Endothelial cell of umbilical vein (primary cell): ENCODE measurements around the gene LGMN. TPM values are rescaled to one million over a fixed set of nuclear protein-coding genes. Genes with fewer than 3 reads are reported as not detected.

Source experiments
- BruUV-seq: library from RNA; stranded (reverse); fragments of 400-500 nt; replicated peaks from 2 replicates; lab custom pipeline; 2021; lab: Mats Ljungman, UMichigan
- CTCF ChIA-PET: fragments of 300-600, 350-600 bp; sonication (Branson Sonifier 250); formaldehyde crosslinking; loops from one replicate; lab custom pipeline; 2021; ENCODE audit warnings: antibody characterized with exemption, inconsistent platforms; lab: Charles Lee
- POLR2A ChIA-PET: fragments of 300-600, 350-600 bp; sonication (Branson Sonifier 250); formaldehyde crosslinking; loops from one replicate; lab custom pipeline; 2021; ENCODE audit warnings: antibody characterized with exemption, inconsistent platforms; lab: Charles Lee
- DNase-seq: peaks from one replicate; pipeline ENCODE4 v3.0.0-alpha.2; 2011; ENCODE audit warnings: low read depth, low spot score
- FAIRE-seq: peaks from 2 replicates; lab custom pipeline; 2011; peaks lifted over from hg19 to GRCh38; lab: Jason Lieb, UNC
- H2AFZ ChIP-seq: 2 replicates; pipeline ENCODE4 v1.6.0; 2012; ENCODE audit warnings: low read depth, low read length, control low read depth, inconsistent platforms
- H3K27ac ChIP-seq: 2 replicates; pipeline ENCODE4 v1.5.1; 2011; ENCODE audit warnings: low read depth, mild to moderate bottlenecking, control low read depth, low read length, moderate library complexity; ENCODE audit not compliant: insufficient read depth
- H3K27me3 ChIP-seq, 2 experiments: 2 replicates each; pipeline versions ENCODE4 v1.6.0 to v1.6.1; 2011; ENCODE audit warnings: low read length in 2 of 2, mixed read lengths in 1 of 2; ENCODE audit not compliant: control insufficient read depth in 2 of 2, insufficient read depth in 2 of 2
- H3K36me3 ChIP-seq, 2 experiments: 2 replicates in 1 of 2; 3 replicates in 1 of 2; pipeline ENCODE4 v1.5.1; 2011; ENCODE audit warnings: low read length in 2 of 2, mild to moderate bottlenecking in 1 of 2, moderate library complexity in 1 of 2; ENCODE audit not compliant: control insufficient read depth in 2 of 2, insufficient read depth in 2 of 2; ENCODE audit errors: extremely low read depth in 1 of 2
- H3K4me1 ChIP-seq: 3 replicates; pipeline ENCODE4 v1.5.1; 2011; ENCODE audit warnings: mild to moderate bottlenecking, low read length; ENCODE audit not compliant: control insufficient read depth, insufficient read depth; ENCODE audit errors: extremely low read depth
- H3K4me2 ChIP-seq: 2 replicates; pipeline ENCODE4 v1.6.1; 2011; ENCODE audit warnings: low read length, control low read depth, mixed read lengths; ENCODE audit not compliant: insufficient read depth
- H3K4me3 ChIP-seq, 3 experiments: fragments of 200-600 bp in 1 of 3; sonication (generic), shearing (Covaris generic) in 1 of 3; replicated peaks in 1 of 3; 2 replicates each; pipeline ENCODE4 v1.5.1; 2011 to 2016; ENCODE audit warnings: control low read depth in 3 of 3, low read length in 3 of 3, mild to moderate bottlenecking in 2 of 3, inconsistent platforms in 1 of 3, low read depth in 1 of 3, moderate library complexity in 1 of 3; ENCODE audit not compliant: insufficient read depth in 1 of 3
- H3K79me2 ChIP-seq: 2 replicates; pipeline ENCODE4 v1.6.0; 2012; ENCODE audit warnings: low read length, inconsistent platforms; ENCODE audit not compliant: control insufficient read depth, insufficient read depth
- H3K9ac ChIP-seq: replicated peaks from 2 replicates; pipeline ENCODE3; 2011; ENCODE audit warnings: low read length, control low read depth; ENCODE audit not compliant: insufficient read depth; ENCODE audit errors: extremely low read depth
- H3K9me1 ChIP-seq: replicated peaks from 3 replicates; pipeline ENCODE4 v1.6.0; 2011; ENCODE audit warnings: mild to moderate bottlenecking, low read length; ENCODE audit not compliant: control insufficient read depth, insufficient read depth; ENCODE audit errors: extremely low read depth
- H3K9me3 ChIP-seq: replicated peaks from 2 replicates; pipeline ENCODE4 v1.5.1; 2012; ENCODE audit warnings: low read length, inconsistent platforms; ENCODE audit not compliant: control insufficient read depth, insufficient read depth
- H4K20me1 ChIP-seq: replicated peaks from 2 replicates; pipeline ENCODE3; 2011; ENCODE audit warnings: mild to moderate bottlenecking, low read length; ENCODE audit not compliant: control insufficient read depth, insufficient read depth; ENCODE audit errors: extremely low read depth
- FOS ChIP-seq: IDR thresholded peaks from 2 replicates; pipeline ENCODE4 v1.6.1; 2011; ENCODE audit warnings: mild to moderate bottlenecking, low read length, moderate library complexity, borderline replicate concordance; ENCODE audit not compliant: insufficient read depth
- JUN ChIP-seq: IDR thresholded peaks from 2 replicates; pipeline ENCODE4 v1.6.1; 2011; ENCODE audit warnings: borderline replicate concordance, low read depth; ENCODE audit not compliant: insufficient read length, insufficient read depth
- POLR2A ChIP-seq: IDR thresholded peaks from 2 replicates; pipeline ENCODE4 v1.6.1; 2012; ENCODE audit warnings: low read depth, mild to moderate bottlenecking, control low read depth, low read length
- POLR2AphosphoS5 ChIP-seq: IDR thresholded peaks from 2 replicates; pipeline ENCODE4 v1.6.1; 2012; ENCODE audit warnings: low read depth, mild to moderate bottlenecking, control low read depth, low read length, moderate library complexity; ENCODE audit not compliant: insufficient read depth
- dilution Hi-C: fragments of 300-500 bp; cut with MboI; formaldehyde crosslinking; loops from one replicate; pipeline ENCODE4 v1.15.0; 2019; ENCODE audit warnings: low sequenced_read_pairs; ENCODE audit not compliant: extremely low pct_ligation_motif_present
- intact Hi-C: fragments of 100-400 bp; cut with micrococcal nuclease; formaldehyde crosslinking; loops from one replicate; pipeline ENCODE4 v1.10.0; 2022
- polyA plus RNA-seq, 4 experiments: library from polyadenylated mRNA; depleted of rRNA in 3 of 4; stranded (reverse) in 3 of 4; unstranded in 1 of 4; fragments of >200 nt; gene quantifications; 2 replicates each; pipeline versions ENCODE4 v1.2.1 to v1.2.3, GENCODE V29; 2011 to 2012; ENCODE audit warnings: missing spikeins in 1 of 4
- total RNA-seq: library from RNA; stranded (reverse); gene quantifications from 2 replicates; pipeline ENCODE4 v1.2.3, GENCODE V29; 2021
- TF ChIP-seq, protein P1 (sequence below): IDR thresholded peaks from 2 replicates; pipeline ENCODE4 v1.6.1; 2011; ENCODE audit not compliant: insufficient read depth, insufficient read length
- TF ChIP-seq, protein P2 (sequence below), 2 donors: IDR thresholded peaks; 1 replicate in 1 of 2; 2 replicates in 1 of 2; pipeline ENCODE4 v1.5.1; 2011; ENCODE audit warnings: low read length in 2 of 2, mild to moderate bottlenecking in 2 of 2, moderate library complexity in 2 of 2, control low read depth in 1 of 2, inconsistent platforms in 1 of 2, low read depth in 1 of 2; ENCODE audit not compliant: insufficient read depth in 1 of 2; ENCODE audit errors: extremely low read depth in 1 of 2

The LGMN gene
- total and polyA plus RNA-seq, 2 donors (not counting 3 experiments of a cell fraction or from before 2014, with no cell fraction given) = 56.7 to 99.2 TPM

DNA sequence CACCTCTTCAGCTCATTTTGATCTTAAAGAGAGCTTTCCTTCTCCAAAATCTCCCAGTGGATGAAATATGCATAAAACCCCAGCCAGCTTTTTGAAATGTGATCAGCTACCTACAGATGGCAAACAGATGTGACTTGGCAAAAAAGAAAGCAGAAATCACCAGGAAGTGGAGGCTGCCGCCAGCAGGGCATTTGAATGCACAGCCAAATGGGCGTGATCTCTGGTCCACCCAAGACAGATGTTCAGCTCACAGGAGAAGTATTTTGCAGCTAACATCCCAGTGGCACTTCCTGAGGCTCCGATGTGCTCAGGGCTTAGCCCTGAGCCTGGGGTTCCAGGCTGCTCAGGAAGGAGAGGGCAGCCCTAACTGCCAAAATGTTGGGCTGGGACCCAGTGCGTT, 78.3 kb downstream of the LGMN start:
- ChIA-PET POLR2A (no interaction called here), CTCF (interaction anchor here (1.0 to 1.1 kb wide), 3 partner anchors 11 to 20 kb away, joined by 4 to 8 read pairs (median 4); no protein-coding TSS in a partner anchor)
- Histone ChIP-seq H3K4me3 (no peak overlapping the region), H3K9me3 (no peaks in the 10 kb centered on the region), H3K4me2 (no peak overlapping the region), H3K4me1 (no peaks in the 10 kb centered on the region), H4K20me1 (no peaks in the 10 kb centered on the region), H3K79me2 (no peaks in the 10 kb centered on the region), H3K9me1 (no peaks in the 10 kb centered on the region), H2AFZ (no peak overlapping the region), H3K36me3 (peaks cover 0 to 3% of the 10 kb centered on the region in 2 experiments), H3K27me3 (no peaks in the 10 kb centered on the region), H3K27ac (no peak overlapping the region), H3K9ac (no peak overlapping the region)
- no peak for TF ChIP-seq JUN
- TF ChIP-seq, protein P1, sequence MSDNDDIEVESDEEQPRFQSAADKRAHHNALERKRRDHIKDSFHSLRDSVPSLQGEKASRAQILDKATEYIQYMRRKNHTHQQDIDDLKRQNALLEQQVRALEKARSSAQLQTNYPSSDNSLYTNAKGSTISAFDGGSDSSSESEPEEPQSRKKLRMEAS = no peak
- no peak for TF ChIP-seq FOS
- TF ChIP-seq POLR2AphosphoS5 = no peak
- TF ChIP-seq, protein P2, sequence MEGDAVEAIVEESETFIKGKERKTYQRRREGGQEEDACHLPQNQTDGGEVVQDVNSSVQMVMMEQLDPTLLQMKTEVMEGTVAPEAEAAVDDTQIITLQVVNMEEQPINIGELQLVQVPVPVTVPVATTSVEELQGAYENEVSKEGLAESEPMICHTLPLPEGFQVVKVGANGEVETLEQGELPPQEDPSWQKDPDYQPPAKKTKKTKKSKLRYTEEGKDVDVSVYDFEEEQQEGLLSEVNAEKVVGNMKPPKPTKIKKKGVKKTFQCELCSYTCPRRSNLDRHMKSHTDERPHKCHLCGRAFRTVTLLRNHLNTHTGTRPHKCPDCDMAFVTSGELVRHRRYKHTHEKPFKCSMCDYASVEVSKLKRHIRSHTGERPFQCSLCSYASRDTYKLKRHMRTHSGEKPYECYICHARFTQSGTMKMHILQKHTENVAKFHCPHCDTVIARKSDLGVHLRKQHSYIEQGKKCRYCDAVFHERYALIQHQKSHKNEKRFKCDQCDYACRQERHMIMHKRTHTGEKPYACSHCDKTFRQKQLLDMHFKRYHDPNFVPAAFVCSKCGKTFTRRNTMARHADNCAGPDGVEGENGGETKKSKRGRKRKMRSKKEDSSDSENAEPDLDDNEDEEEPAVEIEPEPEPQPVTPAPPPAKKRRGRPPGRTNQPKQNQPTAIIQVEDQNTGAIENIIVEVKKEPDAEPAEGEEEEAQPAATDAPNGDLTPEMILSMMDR (IDR thresholded peaks at IDR 0.05; ENCODE audit: extremely low read depth in 1 of 2, insufficient read depth in 1 of 2, low read depth in 1 of 2, low read length in 2 of 2) = no peak
- no peak for TF ChIP-seq POLR2A
- DNase-seq (no peak), FAIRE-seq (no peak)
- intact Hi-C loops (no loop called here), dilution Hi-C loops (no loop called here)
- BruUV-seq = no TSS peak
